IPS-15b (cell line): ENCODE data around the gene MARF1.

Experiments used
- H3K27me3 ChIP-seq: one replicate; pipeline ENCODE4 v1.6.1; 2013; ENCODE audit warnings: low read length; ENCODE audit not compliant: control insufficient read depth, insufficient read depth
- H3K36me3 ChIP-seq: one replicate; pipeline ENCODE4 v1.6.1; 2013; ENCODE audit warnings: low read length; ENCODE audit not compliant: control insufficient read depth, insufficient read depth
- H3K4me1 ChIP-seq: one replicate; pipeline ENCODE4 v1.6.1; 2013; ENCODE audit warnings: mild to moderate bottlenecking, low read length; ENCODE audit not compliant: control insufficient read depth, insufficient read depth
- H3K4me3 ChIP-seq: one replicate; pipeline ENCODE4 v1.5.1; 2013; ENCODE audit warnings: low read depth, low read length
- H3K9ac ChIP-seq: one replicate; pipeline ENCODE4 v1.6.1; 2013; ENCODE audit warnings: low read depth, mild to moderate bottlenecking, low read length
- H3K9me3 ChIP-seq: one replicate; pipeline ENCODE4 v1.6.1; 2013; ENCODE audit warnings: mild to moderate bottlenecking, low read length; ENCODE audit not compliant: control insufficient read depth, insufficient read depth

MARF1 gene

GRCh38 chr16:15604460-15605440, 38.2 kb downstream of the MARF1 start:
- H3K9ac ChIP-seq = no peak overlapping the region
- H3K36me3 ChIP-seq = peaks cover 12% of the 10 kb centered on the region
- H3K27me3 ChIP-seq = no peaks in the 10 kb centered on the region
- H3K4me3 ChIP-seq = no peak overlapping the region
- H3K9me3 ChIP-seq = no peaks in the 10 kb centered on the region
- H3K4me1 ChIP-seq = no peaks in the 10 kb centered on the region

- no peaks in the 10 kb centered on the region for H3K9me3 ChIP-seq
- no peaks in the 10 kb centered on the region for H3K27me3 ChIP-seq
- H3K9ac ChIP-seq = no peak overlapping the region
- H3K4me3 ChIP-seq = no peak overlapping the region
- peaks cover 6% of the 10 kb centered on the region for H3K36me3 ChIP-seq
- no peaks in the 10 kb centered on the region for H3K4me1 ChIP-seq
Observed at GRCh38 chr16:15602285-15603044, 40.5 kb downstream of the MARF1 start.

GRCh38 chr16:15601212-15601879, 41.6 kb downstream of the MARF1 start:
- no peak overlapping the region for H3K4me3 ChIP-seq
- H3K4me1 ChIP-seq = no peaks in the 10 kb centered on the region
- H3K9me3 ChIP-seq = no peaks in the 10 kb centered on the region
- no peaks in the 10 kb centered on the region for H3K27me3 ChIP-seq
- H3K36me3 ChIP-seq = peaks cover 8% of the 10 kb centered on the region
- no peak overlapping the region for H3K9ac ChIP-seq

DNA sequence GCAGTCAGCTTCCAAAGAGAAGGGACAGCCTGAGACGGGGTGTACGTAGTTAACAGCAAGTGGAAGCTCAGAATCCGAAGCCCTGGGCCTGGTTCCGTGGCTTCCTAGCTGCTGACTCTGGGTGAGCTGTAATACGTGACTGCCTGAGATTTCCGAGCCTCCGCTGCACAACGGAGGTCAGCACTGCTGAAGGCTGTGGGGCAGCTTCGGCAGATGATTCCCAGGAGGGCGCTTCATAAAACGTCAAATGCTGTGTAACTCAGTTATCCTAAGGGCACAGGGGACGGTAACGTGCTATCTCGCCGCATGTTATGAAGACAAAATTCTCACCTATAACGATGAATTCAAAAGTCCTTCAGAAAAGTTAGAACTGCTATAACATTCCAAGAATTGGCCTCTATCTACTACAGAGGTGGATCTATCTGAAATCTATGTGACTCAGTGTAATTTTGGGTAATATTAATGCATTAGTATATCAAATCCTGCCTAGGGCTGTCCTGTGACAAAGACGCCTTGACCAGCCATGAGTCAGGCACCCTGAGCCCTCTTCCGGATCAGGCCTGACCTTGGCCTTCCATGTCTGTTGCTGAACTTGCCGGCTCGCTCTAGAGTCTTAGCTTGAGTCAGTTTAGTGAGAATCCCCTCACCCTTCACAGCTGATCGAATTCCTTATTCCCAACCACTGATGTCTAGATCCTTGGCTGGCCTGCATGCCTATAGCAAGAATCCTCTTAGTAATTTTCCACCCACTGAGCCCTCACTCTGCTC, 43.5 kb downstream of the MARF1 start:
- Histone ChIP-seq H3K9me3 (no peaks in the 10 kb centered on the region), H3K36me3 (peaks cover 8% of the 10 kb centered on the region), H3K9ac (no peak overlapping the region), H3K27me3 (no peaks in the 10 kb centered on the region), H3K4me1 (no peaks in the 10 kb centered on the region), H3K4me3 (no peak overlapping the region)

GRCh38 chr16:15598648-15599190, 44.2 kb downstream of the MARF1 start:
- no peak overlapping the region for H3K4me3 ChIP-seq
- no peaks in the 10 kb centered on the region for H3K9me3 ChIP-seq
- no peaks in the 10 kb centered on the region for H3K4me1 ChIP-seq
- H3K9ac ChIP-seq = no peak overlapping the region
- no peaks in the 10 kb centered on the region for H3K27me3 ChIP-seq
- H3K36me3 ChIP-seq = peaks cover 4% of the 10 kb centered on the region

DNA sequence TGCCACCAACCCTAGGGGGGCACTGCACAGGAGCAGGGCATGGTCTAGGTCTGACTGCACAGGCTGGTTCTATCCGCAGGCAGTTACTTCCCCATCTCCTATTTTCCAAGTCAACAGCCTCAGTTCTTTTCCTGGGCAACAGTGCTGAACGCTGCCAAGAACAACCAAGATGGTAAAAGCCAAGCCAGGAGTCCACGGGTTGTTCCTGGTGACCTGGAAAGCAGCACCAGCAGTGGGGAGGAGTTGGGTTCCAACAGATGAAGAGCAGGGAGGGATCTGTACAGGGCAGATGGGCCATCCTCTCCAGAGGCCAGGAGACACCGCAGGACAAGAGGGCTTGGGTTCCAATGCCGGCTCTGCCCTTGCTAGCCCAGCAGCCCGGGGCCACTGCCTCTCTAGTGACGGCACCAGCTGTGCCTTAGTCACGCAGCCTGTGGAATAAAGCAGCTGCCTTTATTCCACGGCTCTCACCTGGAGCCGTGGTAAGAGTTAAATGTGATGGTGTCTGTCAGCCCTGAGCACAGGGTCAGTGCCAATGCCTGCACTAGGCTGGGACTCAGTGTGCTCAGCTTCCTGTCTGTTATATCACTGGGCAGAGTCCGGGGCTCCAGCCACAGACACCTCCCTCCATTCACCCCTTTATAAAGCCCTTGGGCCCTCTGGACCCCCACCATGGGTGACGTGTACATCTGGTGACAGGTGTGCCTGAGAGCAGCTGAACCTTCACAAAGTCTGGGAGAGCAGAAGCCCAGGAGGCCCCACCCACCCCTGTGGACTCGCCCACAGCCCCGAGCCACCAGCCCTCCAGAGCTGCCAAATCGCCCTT, 44.9 kb downstream of the MARF1 start:
- peaks cover 3% of the 10 kb centered on the region for H3K36me3 ChIP-seq
- no peaks in the 10 kb centered on the region for H3K27me3 ChIP-seq
- H3K9ac ChIP-seq = no peak overlapping the region
- H3K4me3 ChIP-seq = no peak overlapping the region
- H3K4me1 ChIP-seq = no peaks in the 10 kb centered on the region
- H3K9me3 ChIP-seq = no peaks in the 10 kb centered on the region

GRCh38 chr16:15597135-15597534, 45.8 kb downstream of the MARF1 start:
- no peaks in the 10 kb centered on the region for H3K27me3 ChIP-seq
- H3K4me1 ChIP-seq = no peaks in the 10 kb centered on the region
- H3K4me3 ChIP-seq = no peak overlapping the region
- H3K9ac ChIP-seq = no peak overlapping the region
- H3K9me3 ChIP-seq = no peaks in the 10 kb centered on the region
- H3K36me3 ChIP-seq = peaks cover 3% of the 10 kb centered on the region

DNA sequence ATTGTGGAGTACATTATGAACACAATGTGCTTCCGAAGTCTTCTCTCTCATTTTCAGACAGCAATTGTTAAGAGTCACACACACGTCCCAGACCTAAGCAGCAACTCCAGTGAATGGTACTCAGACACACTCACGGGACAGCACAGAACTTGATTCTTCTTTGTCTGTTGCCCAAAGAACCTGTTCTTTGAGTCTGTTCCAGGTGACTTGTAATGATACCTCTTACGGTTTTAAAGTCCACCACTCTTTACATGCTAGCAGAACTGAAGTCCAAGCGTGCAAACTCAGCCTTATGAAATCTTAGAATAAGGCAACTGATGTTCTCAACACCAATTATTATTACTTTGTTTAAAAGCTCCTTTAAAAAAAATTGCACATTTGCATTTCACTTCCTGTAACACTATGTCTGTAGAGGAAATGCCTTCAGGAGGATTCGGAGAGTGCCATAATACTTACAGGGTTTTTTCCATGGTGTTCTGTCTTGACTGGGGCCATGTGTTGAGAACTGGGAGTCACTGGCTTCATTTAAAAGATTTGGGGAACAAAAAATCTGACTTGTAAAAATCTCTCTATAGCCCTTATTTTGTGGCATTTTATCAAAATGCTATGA, 48.1 kb downstream of the MARF1 start:
- no peaks in the 10 kb centered on the region for H3K4me1 ChIP-seq
- H3K9me3 ChIP-seq = no peaks in the 10 kb centered on the region
- H3K9ac ChIP-seq = no peak overlapping the region
- H3K4me3 ChIP-seq = no peak overlapping the region
- H3K27me3 ChIP-seq = no peaks in the 10 kb centered on the region
- peaks cover 3% of the 10 kb centered on the region for H3K36me3 ChIP-seq

DNA sequence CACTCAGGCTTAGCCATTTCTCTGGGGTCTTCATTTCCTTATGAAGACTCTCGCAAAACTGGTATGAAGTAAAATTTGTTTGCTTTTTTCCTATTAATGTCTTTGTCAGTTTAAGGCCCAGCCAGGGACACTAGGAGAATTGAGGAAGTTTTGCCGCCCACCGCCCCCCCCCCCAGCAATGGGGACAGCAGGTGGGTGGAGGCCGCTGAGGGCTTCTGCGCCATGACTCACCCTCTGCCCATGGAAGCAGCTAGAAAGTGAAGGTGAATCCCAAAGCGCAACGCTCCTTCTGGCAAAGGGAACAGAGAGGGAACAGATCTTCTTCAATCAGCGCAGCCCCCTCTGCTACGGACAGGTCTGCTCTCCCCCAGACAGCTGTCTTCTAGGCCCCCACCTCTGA, 49.7 kb downstream of the MARF1 start:
- H3K9me3 ChIP-seq = no peaks in the 10 kb centered on the region
- H3K9ac ChIP-seq = no peak overlapping the region
- H3K4me3 ChIP-seq = no peak overlapping the region
- peaks cover 5% of the 10 kb centered on the region for H3K36me3 ChIP-seq
- no peaks in the 10 kb centered on the region for H3K4me1 ChIP-seq
- no peaks in the 10 kb centered on the region for H3K27me3 ChIP-seq

DNA sequence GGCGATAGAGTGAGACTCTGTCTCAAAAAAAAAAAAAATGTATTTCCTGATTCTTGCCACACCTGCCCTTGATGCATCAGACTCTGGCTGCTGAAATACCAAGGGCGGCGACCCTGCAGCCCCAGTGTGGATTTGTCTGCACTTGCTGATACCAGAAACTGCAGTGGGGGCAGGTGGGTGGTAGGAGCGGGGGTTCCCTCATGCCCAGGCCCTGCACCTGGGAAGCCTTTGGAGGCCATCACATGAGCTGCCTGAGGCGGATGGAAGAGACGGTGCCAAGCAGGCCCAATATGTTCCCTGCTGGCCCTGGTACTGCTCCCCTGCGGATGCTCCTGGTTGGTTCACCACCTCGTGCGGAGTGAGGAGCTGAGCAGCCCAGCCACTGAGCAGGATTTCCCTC, 50.6 kb downstream of the MARF1 start:
- Histone ChIP-seq H3K4me3 (no peak overlapping the region), H3K9ac (no peak overlapping the region), H3K4me1 (no peaks in the 10 kb centered on the region), H3K9me3 (no peaks in the 10 kb centered on the region), H3K36me3 (peaks cover 5% of the 10 kb centered on the region), H3K27me3 (no peaks in the 10 kb centered on the region)
